WTC11 (cell line): ENCODE measurements around the gene MRPL51. TPM values are rescaled to one million over a fixed set of nuclear protein-coding genes. Genes with fewer than 3 reads are reported as not detected.
A peak's percentile ranks its signal among the peaks of the same experiment; 100 is the strongest.

Experiments used
- ATAC-seq: fragments of 200-7000 bp; cut with Tn5 transposase; 2 replicates; pipeline ENCODE4 v1.10.0; 2021; ENCODE audit warnings: mild to moderate bottlenecking, moderate library complexity
- CTCF ChIA-PET: fragments of 300-600 bp; sonication (Branson Sonifier 250); formaldehyde crosslinking; loops from one replicate; lab custom pipeline; 2021; ENCODE audit warnings: antibody characterized with exemption; lab: Charles Lee
- POLR2A ChIA-PET: fragments of 350-600 bp; sonication (Branson Sonifier 250); formaldehyde crosslinking; loops from one replicate; lab custom pipeline; 2021; ENCODE audit warnings: antibody characterized with exemption; lab: Charles Lee
- DNase-seq: peaks from one replicate; pipeline ENCODE4 v3.0.0; 2021; ENCODE audit warnings: low spot score
- H3K27ac Mint-ChIP-seq: 2 replicates; pipeline ENCODE4 v1.8.0; 2021; ENCODE audit warnings: mixed read lengths
- H3K27me3 Mint-ChIP-seq: 2 replicates; pipeline ENCODE4 v1.8.0; 2021; ENCODE audit warnings: low read depth, mild to moderate bottlenecking, moderate library complexity, mixed read lengths
- H3K36me3 Mint-ChIP-seq: 2 replicates; pipeline ENCODE4 v1.8.0; 2021; ENCODE audit warnings: mixed read lengths
- H3K4me1 Mint-ChIP-seq: 2 replicates; pipeline ENCODE4 v1.8.0; 2022; ENCODE audit warnings: mixed read lengths
- H3K4me3 Mint-ChIP-seq: 2 replicates; pipeline ENCODE4 v1.8.0; 2021; ENCODE audit warnings: mild to moderate bottlenecking, moderate library complexity, mixed read lengths
- H3K9me3 Mint-ChIP-seq: 2 replicates; pipeline ENCODE4 v1.8.0; 2021; ENCODE audit warnings: mixed read lengths
- AFF4 ChIP-seq: sonication (generic); formaldehyde crosslinking; IDR thresholded peaks from 2 replicates; pipeline ENCODE4 v1.8.1; 2023; ENCODE audit warnings: mild to moderate bottlenecking, missing genetic modification reagents, borderline replicate concordance
- ATF3 ChIP-seq: sonication (generic); formaldehyde crosslinking; conservative IDR thresholded peaks from 2 replicates; pipeline ENCODE4 v1.8.1; 2022; ENCODE audit warnings: mild to moderate bottlenecking, missing genetic modification reagents
- ELF4 ChIP-seq: sonication (generic); formaldehyde crosslinking; IDR thresholded peaks from 2 replicates; pipeline ENCODE4 v1.8.1; 2022; ENCODE audit warnings: low read depth, mild to moderate bottlenecking, moderate library complexity, missing genetic modification reagents
- EMX1 ChIP-seq: fragments of 250-450 bp; sonication (Bioruptor Pico); IDR thresholded peaks from 2 replicates; pipeline ENCODE4 v1.8.0; 2021; ENCODE audit warnings: mild to moderate bottlenecking
- FOXP4 ChIP-seq: sonication (generic); formaldehyde crosslinking; IDR thresholded peaks from 2 replicates; pipeline ENCODE4 v1.8.0; 2022; ENCODE audit warnings: mild to moderate bottlenecking, missing genetic modification reagents
- IRF1 ChIP-seq: sonication (generic); formaldehyde crosslinking; IDR thresholded peaks from 2 replicates; pipeline ENCODE4 v1.8.0; 2023; ENCODE audit warnings: missing genetic modification reagents
- JUN ChIP-seq: sonication (generic); formaldehyde crosslinking; IDR thresholded peaks from 2 replicates; pipeline ENCODE4 v1.8.0; 2023; ENCODE audit warnings: mild to moderate bottlenecking, missing genetic modification reagents
- NR1H2 ChIP-seq: sonication (generic); formaldehyde crosslinking; IDR thresholded peaks from 2 replicates; pipeline ENCODE4 v1.9.0; 2021; ENCODE audit warnings: mild to moderate bottlenecking, moderate library complexity, missing genetic modification reagents
- PREB ChIP-seq: sonication (generic); formaldehyde crosslinking; IDR thresholded peaks from 2 replicates; pipeline ENCODE4 v1.8.1; 2022; ENCODE audit warnings: mild to moderate bottlenecking, missing genetic modification reagents, moderate library complexity, borderline replicate concordance
- SMAD3 ChIP-seq: sonication (generic); formaldehyde crosslinking; IDR thresholded peaks from 2 replicates; pipeline ENCODE4 v1.8.0; 2022; ENCODE audit warnings: missing genetic modification reagents, mild to moderate bottlenecking, borderline replicate concordance
- SMAD4 ChIP-seq: sonication (generic); formaldehyde crosslinking; IDR thresholded peaks from 2 replicates; pipeline ENCODE4 v1.8.0; 2022; ENCODE audit warnings: mild to moderate bottlenecking, missing genetic modification reagents
- SP1 ChIP-seq: sonication (generic); formaldehyde crosslinking; conservative IDR thresholded peaks from 2 replicates; pipeline ENCODE4 v1.8.1; 2022; ENCODE audit warnings: missing genetic modification reagents
- TCF7 ChIP-seq: sonication (generic); formaldehyde crosslinking; IDR thresholded peaks from 2 replicates; pipeline ENCODE4 v1.8.0; 2022; ENCODE audit warnings: mild to moderate bottlenecking, low read depth, missing genetic modification reagents, moderate library complexity
- TP53 ChIP-seq: sonication (generic); formaldehyde crosslinking; IDR thresholded peaks from 2 replicates; pipeline ENCODE4 v1.8.1; 2023; ENCODE audit warnings: mild to moderate bottlenecking, missing genetic modification reagents
- USF1 ChIP-seq: sonication (generic); formaldehyde crosslinking; IDR thresholded peaks from 2 replicates; pipeline ENCODE4 v1.8.0; 2022; ENCODE audit warnings: mild to moderate bottlenecking, missing genetic modification reagents
- ZNF281 ChIP-seq: sonication (generic); formaldehyde crosslinking; IDR thresholded peaks from 2 replicates; pipeline ENCODE4 v1.8.0; 2023; ENCODE audit warnings: mild to moderate bottlenecking, missing genetic modification reagents
- ZNF671 ChIP-seq: fragments of 250-450 bp; sonication (Bioruptor Pico); IDR thresholded peaks from 2 replicates; pipeline ENCODE4 v1.8.0; 2021; ENCODE audit warnings: mild to moderate bottlenecking
- total RNA-seq: library from RNA; stranded (reverse); gene quantifications from 3 replicates; pipeline ENCODE4 v1.2.3, GENCODE V29; 2021

Gene MRPL51
- total RNA-seq, 1 experiment from 2014 or later: 290 TPM

GRCh38 chr12:6539314-6539682, 46.2 kb upstream of the MRPL51 start:
- no peak; the same call in 1 of the 2 replicates for ATAC-seq

GRCh38 chr12:6538420-6539313, 45.6 kb upstream of the MRPL51 start:
- DNase-seq (no peak), ATAC-seq (peak; percentile 3)
- ChIA-PET CTCF (interaction anchor here (0.6 to 7.1 kb wide), 28 partner anchors 15 to 334 kb away, joined by 3 to 195 read pairs (median 5); partner anchors contain the start of genes CDCA3, IFFO1, NOP2 and SPSB2), POLR2A (interaction anchor here (0.7 to 1.4 kb wide), 5 partner anchors 15 to 387 kb away, joined by 3 to 4 read pairs (median 3); partner anchors contain the start of genes VAMP1 and ZNF384)
- Mint-ChIP-seq H3K9me3 (no peaks in the 10 kb centered on the region), H3K4me1 (peaks cover 44% of the 10 kb centered on the region), H3K27ac (peak overlapping the region; percentile 90), H3K36me3 (peaks cover 50% of the 10 kb centered on the region), H3K4me3 (no peak overlapping the region), H3K27me3 (no peaks in the 10 kb centered on the region)
- TF ChIP-seq TP53 (CRISPR knock-in tag): 0 out of 2 replicates have a peak, but pooled peaks have one; percentile 38
- no peak for TF ChIP-seq FOXP4 (CRISPR knock-in tag)
- TF ChIP-seq EMX1 (CRISPR knock-in tag): peak; percentile 94
- peak; percentile 24; the same call in 1 of the 2 replicates for TF ChIP-seq PREB (CRISPR knock-in tag)
- TF ChIP-seq SMAD3 (CRISPR knock-in tag): 0 out of 2 replicates have a peak, but pooled peaks have one; percentile 31
- peak; percentile 22; the same call in 1 of the 2 replicates for TF ChIP-seq SP1 (CRISPR knock-in tag)
- TF ChIP-seq IRF1 (CRISPR knock-in tag): 0 out of 2 replicates have a peak, but pooled peaks have one; percentile 18
- peak; percentile 66; the same call in 1 of the 2 replicates for TF ChIP-seq USF1 (CRISPR knock-in tag)
- no peak for TF ChIP-seq TCF7 (CRISPR knock-in tag)
- no peak for TF ChIP-seq JUN (CRISPR knock-in tag)
- peak; percentile 74 for TF ChIP-seq ZNF671 (CRISPR knock-in tag)
- no peak for TF ChIP-seq ATF3 (CRISPR knock-in tag)
- TF ChIP-seq ELF4 (CRISPR knock-in tag): no peak
- TF ChIP-seq SMAD4: no peak
- no peak for TF ChIP-seq AFF4 (CRISPR knock-in tag)

More at GRCh38 chr12:6539314-6539682, 46.2 kb upstream of the MRPL51 start:
- Mint-ChIP-seq H3K27me3 (no peaks in the 10 kb centered on the region), H3K36me3 (peaks cover 54% of the 10 kb centered on the region), H3K4me3 (no peak overlapping the region), H3K27ac (peak overlapping the region; percentile 35; the same call in 1 of the 2 replicates), H3K9me3 (no peaks in the 10 kb centered on the region), H3K4me1 (peaks cover 44% of the 10 kb centered on the region)
- ChIA-PET POLR2A (interaction anchor here (0.6 to 1.4 kb wide), 6 partner anchors 14 to 386 kb away, joined by 3 to 4 read pairs (median 4); partner anchors contain the start of gene ZNF384), CTCF (interaction anchor here (0.7 to 7.1 kb wide), 11 partner anchors 15 to 217 kb away, joined by 3 to 195 read pairs (median 10); partner anchors contain the start of genes IFFO1 and NOP2)
- DNase-seq: no peak
- TF ChIP-seq ZNF281 (CRISPR knock-in tag): no peak
- TF ChIP-seq NR1H2 (CRISPR knock-in tag): no peak
